ENCODE data around the gene SLC6A2.

SLC6A2 gene

DNA sequence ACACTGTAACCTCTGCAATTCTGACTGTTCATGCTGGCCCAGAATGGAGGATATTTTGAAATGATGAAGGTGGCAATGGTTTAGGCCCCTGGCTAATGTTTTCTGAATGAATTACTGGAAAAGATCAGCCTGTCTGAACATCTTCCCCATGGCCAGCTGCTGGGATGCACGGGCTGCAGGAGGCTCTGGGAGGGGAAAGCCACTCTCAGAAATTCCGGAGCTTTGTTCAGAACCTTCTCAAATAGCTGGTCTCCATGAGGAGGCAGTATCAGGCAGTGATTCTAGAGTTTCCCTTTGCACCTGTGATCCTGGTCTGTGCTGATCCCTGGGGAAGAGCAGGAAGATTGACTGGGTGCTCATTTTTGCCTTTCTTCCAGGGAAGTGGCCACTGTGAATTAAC, 5.0 kb downstream of the SLC6A2 start:
- no peaks in the 10 kb centered on the region for H3K79me2 ChIP-seq (ENCODE audit: insufficient read depth, low read depth)
- H3K9ac ChIP-seq = no peak overlapping the region
- H3K4me2 ChIP-seq = no peak overlapping the region
- H4K20me1 ChIP-seq (ENCODE audit: insufficient read depth) = no peaks in the 10 kb centered on the region
- H2AFZ ChIP-seq (ENCODE audit: low read depth) = no peak overlapping the region
- TF ChIP-seq, protein P1, sequence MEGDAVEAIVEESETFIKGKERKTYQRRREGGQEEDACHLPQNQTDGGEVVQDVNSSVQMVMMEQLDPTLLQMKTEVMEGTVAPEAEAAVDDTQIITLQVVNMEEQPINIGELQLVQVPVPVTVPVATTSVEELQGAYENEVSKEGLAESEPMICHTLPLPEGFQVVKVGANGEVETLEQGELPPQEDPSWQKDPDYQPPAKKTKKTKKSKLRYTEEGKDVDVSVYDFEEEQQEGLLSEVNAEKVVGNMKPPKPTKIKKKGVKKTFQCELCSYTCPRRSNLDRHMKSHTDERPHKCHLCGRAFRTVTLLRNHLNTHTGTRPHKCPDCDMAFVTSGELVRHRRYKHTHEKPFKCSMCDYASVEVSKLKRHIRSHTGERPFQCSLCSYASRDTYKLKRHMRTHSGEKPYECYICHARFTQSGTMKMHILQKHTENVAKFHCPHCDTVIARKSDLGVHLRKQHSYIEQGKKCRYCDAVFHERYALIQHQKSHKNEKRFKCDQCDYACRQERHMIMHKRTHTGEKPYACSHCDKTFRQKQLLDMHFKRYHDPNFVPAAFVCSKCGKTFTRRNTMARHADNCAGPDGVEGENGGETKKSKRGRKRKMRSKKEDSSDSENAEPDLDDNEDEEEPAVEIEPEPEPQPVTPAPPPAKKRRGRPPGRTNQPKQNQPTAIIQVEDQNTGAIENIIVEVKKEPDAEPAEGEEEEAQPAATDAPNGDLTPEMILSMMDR (conservative IDR thresholded peaks at IDR 0.05; ENCODE audit: low read depth, low read length) = no peak
- H3K4me1 ChIP-seq (ENCODE audit: low read depth, poor library complexity, severe bottlenecking) = no peaks in the 10 kb centered on the region
- no peaks in the 10 kb centered on the region for H3K27me3 ChIP-seq (ENCODE audit: insufficient read depth, low read depth)
- no peak overlapping the region for H3K27ac ChIP-seq
- H3K4me3 ChIP-seq (IDR thresholded peaks at IDR 0.05; ENCODE audit: insufficient read depth, low read depth, low read length) = no peak overlapping the region
- no peaks in the 10 kb centered on the region for H3K36me3 ChIP-seq (ENCODE audit: insufficient read depth)

DNA sequence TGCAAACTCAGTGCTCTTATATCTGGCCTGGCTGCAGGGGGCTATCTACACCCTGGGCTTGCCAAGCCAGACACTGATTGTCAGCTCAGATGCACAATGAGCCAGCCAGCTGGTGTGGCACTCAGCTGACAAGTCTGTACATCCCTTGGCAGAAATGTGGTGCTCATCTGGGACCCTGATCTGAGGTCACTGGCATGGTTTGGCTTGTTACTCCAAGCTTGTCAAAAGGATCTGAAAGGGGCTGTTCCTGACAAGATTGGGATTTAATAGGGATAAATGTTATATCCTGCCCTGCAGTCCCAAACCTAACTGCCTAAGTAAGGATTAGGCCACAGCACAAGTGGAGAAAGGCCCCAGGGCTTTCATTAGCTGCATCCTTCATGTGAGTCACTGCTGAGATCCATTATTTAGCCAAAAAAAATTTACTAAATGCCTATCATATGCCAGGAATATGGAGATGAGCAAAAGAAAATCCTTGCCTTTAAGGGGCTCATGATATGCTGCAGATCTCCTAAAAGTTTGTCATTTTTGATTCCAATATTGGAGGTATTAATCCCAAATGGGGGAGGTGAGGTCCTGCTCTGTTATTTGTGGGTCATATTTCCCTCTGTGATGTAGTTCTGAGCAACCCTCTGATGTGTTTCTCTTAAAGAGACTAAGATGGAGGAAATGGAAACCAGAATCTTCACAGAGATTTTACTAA, 6.3 kb downstream of the SLC6A2 start:
- Histone ChIP-seq H3K27ac (no peak overlapping the region), H3K4me1 (ENCODE audit: low read depth, poor library complexity, severe bottlenecking) (no peaks in the 10 kb centered on the region), H3K4me2 (no peak overlapping the region), H3K36me3 (ENCODE audit: insufficient read depth) (no peaks in the 10 kb centered on the region), H4K20me1 (ENCODE audit: insufficient read depth) (no peaks in the 10 kb centered on the region), H3K79me2 (ENCODE audit: insufficient read depth, low read depth) (no peaks in the 10 kb centered on the region), H3K4me3 (IDR thresholded peaks at IDR 0.05; ENCODE audit: insufficient read depth, low read depth, low read length) (no peak overlapping the region), H3K27me3 (ENCODE audit: insufficient read depth, low read depth) (no peaks in the 10 kb centered on the region), H3K9ac (no peak overlapping the region), H2AFZ (ENCODE audit: low read depth) (no peak overlapping the region)
- TF ChIP-seq, protein P1 (conservative IDR thresholded peaks at IDR 0.05; ENCODE audit: low read depth, low read length) = no peak

DNA sequence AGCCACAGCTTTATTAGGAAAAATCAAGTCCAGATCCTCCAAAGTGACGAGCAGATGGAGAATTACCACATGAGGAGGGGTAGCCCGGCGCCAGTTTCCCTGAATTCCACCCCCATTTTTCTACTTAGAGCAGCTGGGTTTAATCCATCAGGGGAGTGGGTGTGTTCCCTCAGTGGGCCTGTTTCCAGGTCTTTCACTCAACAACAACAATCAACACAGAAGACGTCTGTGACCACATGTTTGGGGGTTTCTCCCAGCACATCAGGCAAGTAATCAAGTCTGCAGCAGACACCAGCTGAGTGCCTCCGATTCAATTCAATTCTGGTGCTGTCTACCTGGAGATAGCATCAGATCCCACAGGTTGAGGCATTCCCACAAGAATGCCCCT, 6.8 kb downstream of the SLC6A2 start:
- no peak overlapping the region for H3K4me2 ChIP-seq
- H3K79me2 ChIP-seq (ENCODE audit: insufficient read depth, low read depth) = no peaks in the 10 kb centered on the region
- no peaks in the 10 kb centered on the region for H3K27me3 ChIP-seq (ENCODE audit: insufficient read depth, low read depth)
- H3K27ac ChIP-seq = no peak overlapping the region
- H3K4me1 ChIP-seq (ENCODE audit: low read depth, poor library complexity, severe bottlenecking) = no peaks in the 10 kb centered on the region
- no peak overlapping the region for H2AFZ ChIP-seq (ENCODE audit: low read depth)
- no peaks in the 10 kb centered on the region for H3K36me3 ChIP-seq (ENCODE audit: insufficient read depth)
- TF ChIP-seq, protein P1 (conservative IDR thresholded peaks at IDR 0.05; ENCODE audit: low read depth, low read length) = no peak
- no peak overlapping the region for H3K9ac ChIP-seq
- no peaks in the 10 kb centered on the region for H4K20me1 ChIP-seq (ENCODE audit: insufficient read depth)
- H3K4me3 ChIP-seq (IDR thresholded peaks at IDR 0.05; ENCODE audit: insufficient read depth, low read depth, low read length) = no peak overlapping the region

DNA sequence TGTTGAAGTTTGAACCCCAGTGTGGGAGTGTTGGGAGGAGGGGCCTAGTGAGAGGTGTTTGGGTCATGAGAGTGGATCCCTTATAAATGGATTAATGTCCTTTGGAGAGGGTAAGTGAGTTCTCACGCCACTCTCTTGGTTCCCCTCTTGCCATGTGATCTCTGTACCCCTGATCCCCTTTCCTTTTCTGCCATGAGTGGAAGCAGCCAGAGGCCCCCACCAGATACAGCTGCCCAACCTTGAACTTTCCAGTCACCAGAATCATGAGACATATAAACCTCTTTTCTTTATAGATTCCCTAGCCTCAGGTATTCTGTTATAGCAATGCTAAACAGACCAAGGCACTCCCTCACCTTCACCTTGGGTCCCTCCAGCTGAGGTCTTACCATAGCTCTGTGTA, 7.4 kb downstream of the SLC6A2 start:
- Histone ChIP-seq H2AFZ (ENCODE audit: low read depth) (no peak overlapping the region), H3K4me3 (IDR thresholded peaks at IDR 0.05; ENCODE audit: insufficient read depth, low read depth, low read length) (no peak overlapping the region), H3K9ac (no peak overlapping the region), H3K4me2 (no peak overlapping the region), H3K27me3 (ENCODE audit: insufficient read depth, low read depth) (no peaks in the 10 kb centered on the region), H3K36me3 (ENCODE audit: insufficient read depth) (no peaks in the 10 kb centered on the region), H3K4me1 (ENCODE audit: low read depth, poor library complexity, severe bottlenecking) (no peaks in the 10 kb centered on the region), H4K20me1 (ENCODE audit: insufficient read depth) (no peaks in the 10 kb centered on the region), H3K79me2 (ENCODE audit: insufficient read depth, low read depth) (no peaks in the 10 kb centered on the region), H3K27ac (no peak overlapping the region)
- TF ChIP-seq, protein P1 (conservative IDR thresholded peaks at IDR 0.05; ENCODE audit: low read depth, low read length) = no peak
